LNCAP (cell line): ENCODE data around the gene SLC26A5.

Experiments
- CTCF ChIP-seq: fragments of 450-650 bp; IDR thresholded peaks from 2 replicates; pipeline ENCODE4 v1.5.1; 2017; ENCODE audit warnings: mild to moderate bottlenecking

Gene SLC26A5

GRCh38 chr7:103447073-103447960 is 1.3 kb upstream of the SLC26A5 start:
- peak; percentile 86 for TF ChIP-seq CTCF

- TF ChIP-seq CTCF, result no peak
These were observed 569 bp downstream of the SLC26A5 start for GRCh38 chr7:103445228-103446048.

- TF ChIP-seq CTCF, result no peak
These were observed 6.3 kb downstream of the SLC26A5 start for GRCh38 chr7:103439661-103440060.

GRCh38 chr7:103437623-103438022 is 8.4 kb downstream of the SLC26A5 start:
- TF ChIP-seq CTCF, result no peak

- TF ChIP-seq CTCF, result no peak
These were observed 13.3 kb downstream of the SLC26A5 start for GRCh38 chr7:103432712-103433111.

GRCh38 chr7:103425177-103425576 is 20.8 kb downstream of the SLC26A5 start:
- TF ChIP-seq CTCF, result peak; percentile 16; the same call in 1 of the 2 replicates

GRCh38 chr7:103423467-103424179 is 22.4 kb downstream of the SLC26A5 start:
- TF ChIP-seq CTCF, result no peak
